PC-9 (cell line): ENCODE results near the gene GMFB. TPM values are rescaled to one million over a fixed set of nuclear protein-coding genes. Genes with fewer than 3 reads are reported as not detected.

Source experiments
- BruUV-seq: library from RNA; stranded (reverse); fragments of 400-500 nt; replicated peaks from 2 replicates; lab custom pipeline; 2021; lab: Mats Ljungman, UMichigan
- CTCF ChIA-PET: fragments of 300-600 bp; sonication (Branson Sonifier 250); formaldehyde crosslinking; loops from one replicate; lab custom pipeline; 2022; ENCODE audit warnings: antibody characterized with exemption; lab: Charles Lee
- POLR2A ChIA-PET: fragments of 300-600 bp; sonication (Branson Sonifier 250); formaldehyde crosslinking; loops from one replicate; lab custom pipeline; 2022; ENCODE audit warnings: antibody characterized with exemption; ENCODE audit not compliant: unreplicated experiment; lab: Charles Lee
- DNase-seq, 2 experiments: peaks; one replicate each; pipeline versions ENCODE4 v3.0.0 to v3.0.0-alpha.2; 2015 to 2022; ENCODE audit warnings: mixed read lengths in 1 of 2
- H2AFZ ChIP-seq: fragments of 200-600 bp; sonication (generic); 2 replicates; pipeline ENCODE4 v1.8.1; 2017; ENCODE audit warnings: antibody characterized with exemption
- H3F3A ChIP-seq: fragments of 200-600 bp; sonication (generic); 2 replicates; pipeline ENCODE4 v1.8.1; 2017; ENCODE audit warnings: antibody characterized with exemption, mild to moderate bottlenecking, low read depth; ENCODE audit not compliant: insufficient read depth
- H3K27ac ChIP-seq: fragments of 200-600 bp; sonication (generic); 2 replicates; pipeline ENCODE4 v1.6.1; 2016; ENCODE audit warnings: mixed run types
- H3K27me3 ChIP-seq: fragments of 200-600 bp; sonication (generic); 2 replicates; pipeline ENCODE4 v1.6.1; 2016; ENCODE audit warnings: low read depth, mixed run types; ENCODE audit not compliant: insufficient read depth
- H3K36me3 ChIP-seq: fragments of 200-600 bp; sonication (generic); 2 replicates; pipeline ENCODE4 v1.6.1; 2016; ENCODE audit warnings: low read depth, mixed run types
- H3K4me1 ChIP-seq: fragments of 200-600 bp; sonication (generic); replicated peaks from 2 replicates; pipeline ENCODE4 v1.6.1; 2016; ENCODE audit warnings: mixed run types; ENCODE audit not compliant: insufficient read depth
- H3K4me2 ChIP-seq: fragments of 200-600 bp; sonication (generic); 2 replicates; pipeline ENCODE4 v1.6.1; 2017; ENCODE audit warnings: mixed run types
- H3K4me3 ChIP-seq: fragments of 200-600 bp; sonication (generic); 2 replicates; pipeline ENCODE4 v1.6.1; 2016; ENCODE audit warnings: mixed run types
- H3K79me2 ChIP-seq: fragments of 200-600 bp; sonication (generic); 2 replicates; pipeline ENCODE4 v1.6.1; 2017; ENCODE audit warnings: low read depth, mixed run types
- H3K9me2 ChIP-seq: fragments of 200-600 bp; sonication (generic); 2 replicates; pipeline ENCODE4 v1.8.1; 2017; ENCODE audit warnings: mild to moderate bottlenecking; ENCODE audit not compliant: insufficient read depth
- H3K9me3 ChIP-seq: fragments of 200-600 bp; sonication (generic); 2 replicates; pipeline ENCODE4 v1.8.1; 2016; ENCODE audit warnings: low read depth; ENCODE audit not compliant: insufficient read depth
- H4K20me1 ChIP-seq: fragments of 200-600 bp; sonication (generic); 2 replicates; pipeline ENCODE4 v1.8.1; 2017; ENCODE audit not compliant: insufficient read depth
- CTCF ChIP-seq: fragments of 200-600 bp; sonication (generic); conservative IDR thresholded peaks from 2 replicates; pipeline ENCODE4 v1.6.1; 2017; ENCODE audit warnings: mixed run types, antibody characterized with exemption, mild to moderate bottlenecking, moderate library complexity
- EZH2 ChIP-seq: fragments of 200-600 bp; sonication (generic); IDR thresholded peaks from 2 replicates; pipeline ENCODE4 v1.8.0; 2017; ENCODE audit warnings: antibody characterized with exemption, low read depth
- intact Hi-C: fragments of 100-400 bp; cut with micrococcal nuclease; formaldehyde crosslinking; loops from one replicate; pipeline ENCODE4 v1.10.0; 2022; ENCODE audit not compliant: unreplicated experiment
- total RNA-seq: library from RNA; stranded (reverse); gene quantifications from 2 replicates; pipeline ENCODE4 v1.2.3, GENCODE V29; 2021

GMFB gene
- total RNA-seq, 1 experiment from 2014 or later = 35.5 TPM

DNA sequence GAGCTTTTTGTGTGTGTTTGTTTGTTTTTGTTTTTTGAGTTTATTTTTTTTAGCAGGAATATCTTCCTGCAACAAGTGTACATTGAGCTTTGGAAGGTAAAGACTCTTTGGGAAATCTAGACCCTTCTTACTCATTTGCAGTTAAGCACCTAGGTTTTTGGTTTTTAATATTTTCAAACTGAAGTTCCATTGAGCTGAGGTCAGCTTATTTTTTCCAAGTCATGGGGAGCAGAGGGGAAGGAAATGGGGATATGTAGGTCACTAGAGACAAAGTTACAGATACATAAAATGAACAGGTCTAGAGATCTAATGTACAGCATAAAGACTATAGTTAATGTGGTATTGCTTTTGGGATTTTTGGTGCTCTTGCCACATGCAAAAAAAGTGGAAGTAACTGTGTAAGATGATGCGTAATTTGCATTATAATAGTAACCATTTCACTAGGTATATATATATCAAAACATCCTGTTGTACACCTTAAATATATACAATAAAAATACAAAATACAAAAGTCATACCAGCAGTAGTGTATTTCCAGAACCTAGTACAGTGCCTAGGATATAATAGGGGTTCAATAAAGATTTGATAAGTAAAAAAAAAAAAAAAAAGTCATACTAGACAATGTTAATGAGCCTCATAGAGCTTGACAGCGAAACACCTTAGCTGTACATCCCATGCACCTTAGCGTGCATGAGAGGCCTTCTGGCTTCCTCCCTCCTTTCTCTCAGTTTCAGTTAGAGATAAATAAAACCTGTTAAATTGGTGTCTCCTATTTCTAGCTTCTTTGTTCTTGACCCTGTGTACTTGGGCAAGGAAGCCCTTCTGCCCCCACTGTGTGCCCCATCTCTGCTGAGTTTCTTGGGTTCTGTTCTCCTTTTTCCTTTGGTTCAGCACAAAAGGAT is 43.6 kb upstream of the GMFB start:
- Histone ChIP-seq H3K4me1 (no peaks in the 10 kb centered on the region), H3K4me2 (no peak overlapping the region), H3K9me2 (no peaks in the 10 kb centered on the region), H3F3A (no peaks in the 10 kb centered on the region), H3K27me3 (no peaks in the 10 kb centered on the region), H4K20me1 (no peaks in the 10 kb centered on the region), H3K36me3 (no peaks in the 10 kb centered on the region; the same call in 1 of the 2 replicates), H3K27ac (no peak overlapping the region), H3K9me3 (no peaks in the 10 kb centered on the region), H3K4me3 (no peak overlapping the region), H2AFZ (no peak overlapping the region), H3K79me2 (no peaks in the 10 kb centered on the region)
- ChIA-PET POLR2A (no interaction called here), CTCF (interaction anchor here (0.6 kb wide), 1 partner anchor 32 kb away, joined by 5 read pairs; no protein-coding TSS in a partner anchor)
- intact Hi-C loops = no loop called here
- DNase-seq = no peak
- BruUV-seq = no TSS peak
- TF ChIP-seq EZH2 (no peak), CTCF (no peak)

GRCh38 chr14:54529811-54530210 is 41.0 kb upstream of the GMFB start:
- H4K20me1 ChIP-seq = no peaks in the 10 kb centered on the region
- intact Hi-C loops = no loop called here
- no peak overlapping the region for H3K4me3 ChIP-seq
- H3K4me2 ChIP-seq = no peak overlapping the region
- H3K9me2 ChIP-seq = no peaks in the 10 kb centered on the region
- ChIA-PET POLR2A (interaction anchor here (1.1 kb wide), 1 partner anchor 20 kb away, joined by 3 read pairs; the partner anchor contains the start of gene CGRRF1), CTCF (interaction anchor here (0.5 kb wide), 1 partner anchor 23 kb away, joined by 7 read pairs; no protein-coding TSS in a partner anchor)
- no peaks in the 10 kb centered on the region for H3K79me2 ChIP-seq
- H3K27me3 ChIP-seq = no peaks in the 10 kb centered on the region
- no peaks in the 10 kb centered on the region; the same call in 1 of the 2 replicates for H3K36me3 ChIP-seq
- TF ChIP-seq CTCF (no peak), EZH2 (no peak)
- DNase-seq = no peak
- H2AFZ ChIP-seq = no peak overlapping the region
- H3K27ac ChIP-seq = no peak overlapping the region
- no TSS peak for BruUV-seq
- H3F3A ChIP-seq = no peaks in the 10 kb centered on the region
- H3K4me1 ChIP-seq = no peaks in the 10 kb centered on the region
- H3K9me3 ChIP-seq = no peaks in the 10 kb centered on the region

GRCh38 chr14:54528973-54529372 is 40.2 kb upstream of the GMFB start:
- ChIA-PET CTCF (no interaction called here), POLR2A (no interaction called here)
- Histone ChIP-seq H3K27me3 (no peaks in the 10 kb centered on the region), H3K4me3 (no peak overlapping the region), H3K4me1 (no peaks in the 10 kb centered on the region), H2AFZ (no peak overlapping the region), H3F3A (no peaks in the 10 kb centered on the region), H3K36me3 (no peaks in the 10 kb centered on the region; the same call in 1 of the 2 replicates), H3K27ac (no peak overlapping the region), H3K9me2 (no peaks in the 10 kb centered on the region), H3K4me2 (no peak overlapping the region), H3K9me3 (no peaks in the 10 kb centered on the region), H3K79me2 (no peaks in the 10 kb centered on the region), H4K20me1 (no peaks in the 10 kb centered on the region)
- TF ChIP-seq CTCF = no peak
- TF ChIP-seq EZH2 = no peak
- no TSS peak for BruUV-seq
- intact Hi-C loops = no loop called here
- DNase-seq = no peak
